ENCODE data around the gene LRRC25. TPM values are rescaled to one million over a fixed set of nuclear protein-coding genes. Genes with fewer than 3 reads are reported as not detected.

Gene LRRC25
- total RNA-seq, 6 experiments from 2014 or later, result 1.9 to 12.6 (median 3.2) TPM

DNA sequence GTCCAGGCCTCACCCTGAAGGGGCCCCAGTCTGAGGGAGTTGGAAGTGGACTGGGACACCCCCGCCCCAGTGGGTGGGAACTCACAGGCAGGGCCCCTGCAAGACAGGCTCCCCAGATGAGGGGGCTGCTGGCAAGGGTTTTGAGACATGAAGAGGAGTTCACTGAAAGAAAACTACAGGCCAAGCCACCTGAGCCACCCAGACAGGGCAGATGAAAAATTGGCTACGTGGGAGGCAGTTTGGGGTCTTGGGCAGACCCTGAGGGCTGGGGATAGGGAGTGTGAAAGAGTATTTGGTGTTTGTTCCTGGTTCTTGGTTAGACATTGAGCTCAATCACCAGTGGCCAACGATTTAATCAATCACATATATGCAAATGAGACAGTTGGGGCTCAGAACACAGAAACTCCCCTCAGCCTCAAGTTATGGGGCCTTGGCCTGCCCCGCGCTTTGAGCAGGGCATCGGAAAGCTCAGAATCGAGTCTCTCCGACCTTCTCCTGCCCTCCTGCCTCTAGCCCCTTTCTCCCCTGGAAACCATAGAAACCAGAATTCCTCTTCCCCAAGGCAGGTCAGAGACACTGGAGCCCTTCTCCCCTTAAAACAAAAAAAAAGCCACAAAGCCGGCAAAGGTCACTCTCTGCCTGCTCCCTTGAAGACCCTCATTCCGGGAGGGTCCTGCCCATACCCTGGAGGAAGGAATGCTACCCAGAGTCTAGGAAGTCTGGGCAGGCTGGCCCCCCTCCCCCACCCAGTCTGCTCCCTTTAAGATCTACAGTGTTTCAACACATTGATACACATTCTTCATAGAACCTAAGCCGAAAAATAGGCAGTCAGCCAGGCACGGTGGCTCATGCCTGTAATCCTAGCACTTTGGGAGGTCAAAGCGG, 41.8 kb upstream of the LRRC25 start:
- Histone ChIP-seq H3K4me3 (no peak overlapping the region), H3K4me1 (peaks cover 0 to 26% (median 6%) of the 10 kb centered on the region in 4 donors), H3K36me3 (peaks cover 0 to 15% (median 5%) of the 10 kb centered on the region in 4 donors), H3K27me3 (no peaks in the 10 kb centered on the region), H3K9me3 (no peaks in the 10 kb centered on the region), H3K27ac (no peak overlapping the region)
- TF ChIP-seq POLR2A (IDR thresholded peaks at IDR 0.05), result no peak
- TF ChIP-seq, protein P1, sequence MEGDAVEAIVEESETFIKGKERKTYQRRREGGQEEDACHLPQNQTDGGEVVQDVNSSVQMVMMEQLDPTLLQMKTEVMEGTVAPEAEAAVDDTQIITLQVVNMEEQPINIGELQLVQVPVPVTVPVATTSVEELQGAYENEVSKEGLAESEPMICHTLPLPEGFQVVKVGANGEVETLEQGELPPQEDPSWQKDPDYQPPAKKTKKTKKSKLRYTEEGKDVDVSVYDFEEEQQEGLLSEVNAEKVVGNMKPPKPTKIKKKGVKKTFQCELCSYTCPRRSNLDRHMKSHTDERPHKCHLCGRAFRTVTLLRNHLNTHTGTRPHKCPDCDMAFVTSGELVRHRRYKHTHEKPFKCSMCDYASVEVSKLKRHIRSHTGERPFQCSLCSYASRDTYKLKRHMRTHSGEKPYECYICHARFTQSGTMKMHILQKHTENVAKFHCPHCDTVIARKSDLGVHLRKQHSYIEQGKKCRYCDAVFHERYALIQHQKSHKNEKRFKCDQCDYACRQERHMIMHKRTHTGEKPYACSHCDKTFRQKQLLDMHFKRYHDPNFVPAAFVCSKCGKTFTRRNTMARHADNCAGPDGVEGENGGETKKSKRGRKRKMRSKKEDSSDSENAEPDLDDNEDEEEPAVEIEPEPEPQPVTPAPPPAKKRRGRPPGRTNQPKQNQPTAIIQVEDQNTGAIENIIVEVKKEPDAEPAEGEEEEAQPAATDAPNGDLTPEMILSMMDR (IDR thresholded peaks at IDR 0.05), result no peak
- WGBS (ENCODE audit: insufficient coverage, low coverage, low lambda C conversion rate, missing lambda C conversion rate), result 39% methylated on average over 7 of the region's 13 CpGs
- ATAC-seq, result peak; percentile 1 to 53 (median 24)
- intact Hi-C loops (cut with DNase I), result no loop called here
- DNase-seq, result peak in 1 of 3 donors; percentile 70

DNA sequence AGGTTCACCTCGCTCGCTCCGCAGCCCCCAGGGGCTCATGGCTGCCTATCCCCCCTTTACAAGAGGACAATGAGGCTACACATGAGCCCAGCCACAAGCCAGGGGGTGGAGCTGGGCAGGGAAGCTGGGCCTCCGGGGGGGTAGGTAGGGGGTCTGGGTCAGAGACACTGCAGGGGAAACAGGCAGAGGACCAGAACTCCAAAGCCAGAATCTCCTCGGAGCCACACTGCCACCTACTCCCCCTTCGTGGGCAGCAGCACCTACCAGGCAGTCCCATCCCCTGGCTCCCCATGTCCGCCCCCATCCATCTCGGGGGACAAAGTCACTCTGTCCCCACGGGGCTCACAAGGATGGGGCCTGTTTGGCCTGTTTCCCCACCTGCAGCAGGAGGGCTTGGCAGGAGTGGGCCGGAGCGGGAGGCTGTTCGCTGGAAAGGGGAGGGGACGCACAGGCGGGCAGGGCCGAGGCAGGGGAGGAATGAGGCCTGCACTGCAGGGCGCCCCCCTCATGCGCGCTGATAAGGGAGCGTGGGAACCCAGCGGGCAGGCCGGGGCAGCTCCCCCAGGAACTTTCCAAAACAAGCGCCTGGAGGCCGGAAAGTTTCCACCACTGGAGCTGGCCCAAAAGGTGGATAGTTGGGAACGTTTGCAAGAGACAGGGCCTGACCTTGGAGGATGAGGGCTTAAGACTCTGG, 41.1 kb upstream of the LRRC25 start:
- Histone ChIP-seq H3K36me3 (peaks cover 0 to 7% (median 0%) of the 10 kb centered on the region in 4 donors), H3K27ac (peak overlapping the region in 1 of 3 donors; percentile 12), H3K4me3 (peak overlapping the region in 1 of 3 donors; percentile 41), H3K27me3 (no peaks in the 10 kb centered on the region), H3K4me1 (peaks cover 0 to 26% (median 6%) of the 10 kb centered on the region in 4 donors), H3K9me3 (no peaks in the 10 kb centered on the region)
- 0% methylated on average over 1 of the region's 24 CpGs for WGBS (ENCODE audit: insufficient coverage, low coverage, low lambda C conversion rate, missing lambda C conversion rate)
- ATAC-seq (peak in 2 of 4 donors; percentile 1 to 5), DNase-seq (no peak)
- TF ChIP-seq, protein P1 (IDR thresholded peaks at IDR 0.05), result no peak
- TF ChIP-seq POLR2A (IDR thresholded peaks at IDR 0.05), result no peak
- intact Hi-C loops (cut with DNase I), result no loop called here

DNA sequence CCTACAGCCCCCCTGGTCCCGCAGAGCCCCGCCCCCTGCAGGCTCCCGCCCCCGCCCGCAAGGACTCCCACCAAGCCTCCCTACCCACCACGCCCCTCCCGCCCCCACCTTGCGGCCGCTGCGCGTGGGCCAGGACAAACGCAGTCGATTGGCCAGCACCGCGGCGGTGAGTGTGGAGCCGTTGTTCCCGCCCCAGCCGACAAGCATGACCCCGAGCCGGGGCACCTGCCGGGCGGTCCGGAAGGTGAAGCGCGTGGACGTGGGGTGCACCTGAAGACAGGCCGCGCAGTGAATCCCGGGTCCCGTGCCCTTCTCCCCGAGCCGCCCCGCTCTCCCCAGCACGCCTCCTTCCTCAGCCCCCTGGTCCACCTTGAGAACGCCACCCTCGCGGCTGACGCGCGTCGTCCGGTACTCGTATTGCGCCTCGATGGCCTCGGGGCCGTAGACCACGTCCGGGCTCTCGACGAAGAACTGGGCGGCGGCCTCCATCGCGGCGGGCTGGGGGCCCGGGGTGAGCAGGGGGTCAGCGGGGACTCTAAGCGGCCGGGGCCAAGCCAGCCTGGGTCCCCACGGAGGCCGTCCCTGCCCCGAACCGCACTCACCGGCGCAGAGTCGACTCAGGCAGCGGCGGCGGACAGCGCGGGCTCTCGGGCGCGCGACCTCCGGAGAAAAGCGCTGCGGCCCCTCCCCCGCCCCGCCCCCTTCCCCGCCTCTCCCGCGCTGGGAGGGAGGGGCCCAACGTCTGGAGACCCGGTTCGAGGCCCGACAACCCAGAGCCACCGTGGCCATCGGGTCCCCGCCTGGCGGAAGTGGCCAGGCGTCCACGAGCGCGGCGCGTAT, 40.3 kb upstream of the LRRC25 start, which contains the start of gene ISYNA1:
Gene ISYNA1, minus strand, starts transcription at position 643 of the 840 bp plus-strand sequence. Its CDS starts 154 bp downstream, at position 489.
- peaks cover 0 to 26% (median 6%) of the 10 kb centered on the region in 4 donors for H3K4me1 ChIP-seq
- no peaks in the 10 kb centered on the region for H3K9me3 ChIP-seq
- intact Hi-C loops (cut with DNase I), result no loop called here
- WGBS (ENCODE audit: insufficient coverage, low coverage, low lambda C conversion rate, missing lambda C conversion rate), result 4% methylated on average over 6 of the region's 99 CpGs
- ATAC-seq, result peak; percentile 4 to 35 (median 26)
- H3K36me3 ChIP-seq, result no peaks in the 10 kb centered on the region
- no peak for DNase-seq
- TF ChIP-seq, protein P1 (IDR thresholded peaks at IDR 0.05), result no peak
- TF ChIP-seq POLR2A (IDR thresholded peaks at IDR 0.05), result no peak
- peak within 1 kb of the TSS in 1 of 3 donors; percentile 51 for H3K27ac ChIP-seq
- no peaks in the 10 kb centered on the region for H3K27me3 ChIP-seq
- H3K4me3 ChIP-seq, result peak within 1 kb of the TSS; percentile 40 to 46 (median 41)
